T-helper 17 cell (primary cell): Measurements from ENCODE around the gene IL19. TPM values are rescaled to one million over a fixed set of nuclear protein-coding genes. Genes with fewer than 3 reads are reported as not detected.
"Not testable (repeated sequence)": the region's sequence is repeated elsewhere in the genome, so short reads cannot be mapped to it uniquely, and the experiment has no call there.

Source experiments
- ATAC-seq: fragments of 150-1000 bp; cut with Tn5 transposase; 2 replicates; pipeline ENCODE4 v1.10.0; 2021; ENCODE audit warnings: mild to moderate bottlenecking, moderate library complexity
- DNase-seq, 3 donors: peaks; one replicate each; pipeline versions ENCODE4 v3.0.0 to v3.0.0-alpha.2; 2020 to 2021
- H3K9me3 ChIP-seq: one replicate; pipeline ENCODE4 v1.7.0; 2013; ENCODE audit warnings: low read length, mild to moderate bottlenecking; ENCODE audit not compliant: control insufficient read depth, poor library complexity, severe bottlenecking
- H3K27ac Mint-ChIP-seq: one replicate; pipeline ENCODE4 v1.8.0; 2022; ENCODE audit warnings: mild to moderate bottlenecking, moderate library complexity, mixed read lengths
- H3K27me3 Mint-ChIP-seq: one replicate; pipeline ENCODE4 v1.8.0; 2022; ENCODE audit warnings: mixed read lengths
- H3K36me3 Mint-ChIP-seq: one replicate; pipeline ENCODE4 v1.8.0; 2022; ENCODE audit warnings: low read depth, mixed read lengths
- H3K4me1 Mint-ChIP-seq: one replicate; pipeline ENCODE4 v1.8.0; 2022; ENCODE audit warnings: mild to moderate bottlenecking, mixed read lengths
- H3K4me3 Mint-ChIP-seq: one replicate; pipeline ENCODE4 v1.8.0; 2022; ENCODE audit warnings: mild to moderate bottlenecking, moderate library complexity, mixed read lengths
- total RNA-seq, 4 donors: library from RNA in 2 of 4; stranded (reverse) in 2 of 4; gene quantifications; one replicate each; pipeline ENCODE4 v1.2.3 and lab custom pipeline; 2022 to 2026

IL19 gene
- total RNA-seq, 2 donors from 2014 or later = not detected

GRCh38 chr1:206771338-206771692 lies 742 bp downstream of the IL19 start:
- H3K9me3 ChIP-seq = no peaks in the 10 kb centered on the region
- Mint-ChIP-seq H3K4me1 (peaks cover 61% of the 10 kb centered on the region), H3K36me3 (no peaks in the 10 kb centered on the region), H3K27ac (peak overlapping the region; percentile 65), H3K4me3 (peak overlapping the region; percentile 19), H3K27me3 (no peaks in the 10 kb centered on the region)
- ATAC-seq = no peak
- DNase-seq = no peak

GRCh38 chr1:206772243-206772937 lies 1.8 kb downstream of the IL19 start, which contains the start of gene IL10:
Gene IL10, minus strand, starts transcription at chr1:206772494. Its CDS starts 59 bp downstream, at chr1:206772435.
- peaks cover 50% of the 10 kb centered on the region for H3K4me1 Mint-ChIP-seq
- no peaks in the 10 kb centered on the region for H3K36me3 Mint-ChIP-seq
- no peaks in the 10 kb centered on the region for H3K27me3 Mint-ChIP-seq
- peak within 1 kb of the TSS; percentile 65 for H3K27ac Mint-ChIP-seq
- H3K4me3 Mint-ChIP-seq = no peak within 1 kb of the TSS
- H3K9me3 ChIP-seq = no peaks in the 10 kb centered on the region
- DNase-seq (no peak), ATAC-seq (no peak)

- no peak overlapping the region for H3K27ac Mint-ChIP-seq
- no peaks in the 10 kb centered on the region for H3K9me3 ChIP-seq
- DNase-seq (no peak), ATAC-seq (no peak)
- no peaks in the 10 kb centered on the region for H3K27me3 Mint-ChIP-seq
- peaks cover 41% of the 10 kb centered on the region for H3K4me1 Mint-ChIP-seq
- H3K36me3 Mint-ChIP-seq = no peaks in the 10 kb centered on the region
- H3K4me3 Mint-ChIP-seq = no peak overlapping the region
Measured at GRCh38 chr1:206774093-206774492, 3.5 kb downstream of the IL19 start.

- no peak overlapping the region for H3K27ac Mint-ChIP-seq
- H3K36me3 Mint-ChIP-seq = no peaks in the 10 kb centered on the region
- DNase-seq = no peak
- H3K9me3 ChIP-seq = no peaks in the 10 kb centered on the region
- no peak overlapping the region for H3K4me3 Mint-ChIP-seq
- ATAC-seq = no peak
- peaks cover 21% of the 10 kb centered on the region for H3K4me1 Mint-ChIP-seq
- no peaks in the 10 kb centered on the region for H3K27me3 Mint-ChIP-seq
Measured at GRCh38 chr1:206776229-206776628, 5.7 kb downstream of the IL19 start.

GRCh38 chr1:206778031-206778430 lies 7.5 kb downstream of the IL19 start:
- H3K4me3 Mint-ChIP-seq = no peak overlapping the region
- H3K9me3 ChIP-seq = no peaks in the 10 kb centered on the region
- ATAC-seq = no peak
- H3K4me1 Mint-ChIP-seq = peaks cover 19% of the 10 kb centered on the region
- H3K27ac Mint-ChIP-seq = no peak overlapping the region
- H3K27me3 Mint-ChIP-seq = no peaks in the 10 kb centered on the region
- no peaks in the 10 kb centered on the region for H3K36me3 Mint-ChIP-seq
- DNase-seq = no peak

- H3K4me1 Mint-ChIP-seq = peaks cover 21% of the 10 kb centered on the region
- not testable (repeated sequence) for H3K27ac Mint-ChIP-seq, DNase-seq, ATAC-seq, H3K9me3 ChIP-seq, H3K4me3 Mint-ChIP-seq, H3K27me3 Mint-ChIP-seq, H3K36me3 Mint-ChIP-seq
Measured at GRCh38 chr1:206778911-206779310, 8.3 kb downstream of the IL19 start.

GRCh38 chr1:206779638-206780037 lies 9.1 kb downstream of the IL19 start:
- H3K27ac Mint-ChIP-seq = no peak overlapping the region
- DNase-seq (no peak), ATAC-seq (no peak)
- peaks cover 22% of the 10 kb centered on the region for H3K4me1 Mint-ChIP-seq
- H3K27me3 Mint-ChIP-seq = no peaks in the 10 kb centered on the region
- H3K9me3 ChIP-seq = no peaks in the 10 kb centered on the region
- no peak overlapping the region for H3K4me3 Mint-ChIP-seq
- peaks cover 2% of the 10 kb centered on the region for H3K36me3 Mint-ChIP-seq

GRCh38 chr1:206782448-206782847 lies 11.9 kb downstream of the IL19 start:
- no peaks in the 10 kb centered on the region for H3K9me3 ChIP-seq
- Mint-ChIP-seq H3K27ac (no peak overlapping the region), H3K36me3 (peaks cover 5% of the 10 kb centered on the region), H3K4me3 (no peak overlapping the region), H3K27me3 (no peaks in the 10 kb centered on the region), H3K4me1 (peaks cover 40% of the 10 kb centered on the region)
- no peak for DNase-seq
- ATAC-seq = no peak

GRCh38 chr1:206783506-206783905 lies 12.9 kb downstream of the IL19 start:
- ATAC-seq = no peak
- peaks cover 40% of the 10 kb centered on the region for H3K4me1 Mint-ChIP-seq
- H3K27ac Mint-ChIP-seq = no peak overlapping the region
- H3K4me3 Mint-ChIP-seq = no peak overlapping the region
- H3K27me3 Mint-ChIP-seq = no peaks in the 10 kb centered on the region
- H3K9me3 ChIP-seq = no peaks in the 10 kb centered on the region
- H3K36me3 Mint-ChIP-seq = peaks cover 5% of the 10 kb centered on the region
- DNase-seq = no peak

GRCh38 chr1:206784471-206784903 lies 13.9 kb downstream of the IL19 start:
- Mint-ChIP-seq H3K4me1 (peaks cover 40% of the 10 kb centered on the region), H3K36me3 (peaks cover 5% of the 10 kb centered on the region), H3K4me3 (peak overlapping the region; percentile 84), H3K27me3 (no peaks in the 10 kb centered on the region), H3K27ac (peak overlapping the region; percentile 97)
- peak in 1 of 3 donors; percentile 38 for DNase-seq
- H3K9me3 ChIP-seq = no peaks in the 10 kb centered on the region
- ATAC-seq = peak; percentile 90

GRCh38 chr1:206785182-206785765 lies 14.7 kb downstream of the IL19 start:
- ATAC-seq (no peak), DNase-seq (no peak)
- no peak overlapping the region for H3K4me3 Mint-ChIP-seq
- peaks cover 45% of the 10 kb centered on the region for H3K4me1 Mint-ChIP-seq
- no peaks in the 10 kb centered on the region for H3K27me3 Mint-ChIP-seq
- H3K27ac Mint-ChIP-seq = peak overlapping the region; percentile 97
- peaks cover 5% of the 10 kb centered on the region for H3K36me3 Mint-ChIP-seq
- no peaks in the 10 kb centered on the region for H3K9me3 ChIP-seq

- peaks cover 52% of the 10 kb centered on the region for H3K4me1 Mint-ChIP-seq
- peaks cover 5% of the 10 kb centered on the region for H3K36me3 Mint-ChIP-seq
- H3K27me3 Mint-ChIP-seq = no peaks in the 10 kb centered on the region
- DNase-seq (no peak), ATAC-seq (no peak)
- no peak overlapping the region for H3K4me3 Mint-ChIP-seq
- peak overlapping the region; percentile 97 for H3K27ac Mint-ChIP-seq
- H3K9me3 ChIP-seq = no peaks in the 10 kb centered on the region
Measured at GRCh38 chr1:206786212-206786886, 15.8 kb downstream of the IL19 start.

- peaks cover 53% of the 10 kb centered on the region for H3K4me1 Mint-ChIP-seq
- no peaks in the 10 kb centered on the region for H3K9me3 ChIP-seq
- no peaks in the 10 kb centered on the region for H3K27me3 Mint-ChIP-seq
- DNase-seq = no peak
- H3K27ac Mint-ChIP-seq = peak overlapping the region; percentile 27
- no peak overlapping the region for H3K4me3 Mint-ChIP-seq
- ATAC-seq = no peak
- peaks cover 5% of the 10 kb centered on the region for H3K36me3 Mint-ChIP-seq
Measured at GRCh38 chr1:206787891-206788290, 17.3 kb downstream of the IL19 start.
